DMS79 (cell line): ENCODE measurements around the gene INHA.

Experiments
- DNase-seq: peaks from one replicate; lab custom pipeline; 2025; lab: John Stamatoyannopoulos, UW

Gene INHA

GRCh38 chr2:219611866-219612576 lies 39.9 kb downstream of the INHA start:
- DNase-seq: no peak

- DNase-seq: no peak
These were observed 40.6 kb downstream of the INHA start for GRCh38 chr2:219612577-219613286.

- DNase-seq: no peak
These were observed 41.5 kb downstream of the INHA start for GRCh38 chr2:219613461-219614070.

GRCh38 chr2:219614076-219614860 lies 42.2 kb downstream of the INHA start:
- DNase-seq: no peak

- no peak for DNase-seq
These were observed 42.9 kb downstream of the INHA start for GRCh38 chr2:219615036-219615435.

GRCh38 chr2:219615894-219616293 lies 43.8 kb downstream of the INHA start:
- no peak for DNase-seq

GRCh38 chr2:219616550-219616949 lies 44.4 kb downstream of the INHA start:
- DNase-seq: no peak

GRCh38 chr2:219618733-219619122 lies 46.6 kb downstream of the INHA start:
- DNase-seq: no peak

GRCh38 chr2:219619235-219619634 lies 47.1 kb downstream of the INHA start:
- no peak for DNase-seq

- DNase-seq: no peak
These were observed 48.4 kb downstream of the INHA start for GRCh38 chr2:219620546-219620945.

- DNase-seq: no peak
These were observed 49.8 kb downstream of the INHA start for GRCh38 chr2:219621935-219622334.

- DNase-seq: no peak
These were observed 50.4 kb downstream of the INHA start for GRCh38 chr2:219622472-219622871.

- DNase-seq: no peak
These were observed 52.5 kb downstream of the INHA start for GRCh38 chr2:219624565-219624964.

GRCh38 chr2:219625179-219625578 lies 53.1 kb downstream of the INHA start:
- no peak for DNase-seq
